Activated CD8-positive, alpha-beta memory T cell treated with anti-CD3 and anti-CD28 coated beads for 1 hour (primary cell): Measurements from ENCODE around the gene GALNT2.

ENCODE experiments used
- DNase-seq, 2 donors: peaks; one replicate each; pipeline ENCODE4 v3.0.0-alpha.2; 2020; ENCODE audit warnings: low read depth in 1 of 2; ENCODE audit errors: extremely low read depth in 1 of 2

Gene GALNT2

GRCh38 chr1:230308039-230308438 lies 241.0 kb downstream of the GALNT2 start:
- DNase-seq, result no peak

- no peak for DNase-seq
Observed at GRCh38 chr1:230308821-230309220, 241.8 kb downstream of the GALNT2 start.

GRCh38 chr1:230309646-230310177 lies 242.7 kb downstream of the GALNT2 start:
- DNase-seq, result no peak

- peak; percentile 29 to 46 for DNase-seq
Observed at GRCh38 chr1:230310381-230311163, 243.5 kb downstream of the GALNT2 start.

GRCh38 chr1:230312676-230313075 lies 245.6 kb downstream of the GALNT2 start:
- DNase-seq, result no peak

GRCh38 chr1:230313453-230314141 lies 246.6 kb downstream of the GALNT2 start:
- no peak for DNase-seq

GRCh38 chr1:230314142-230314470 lies 247.1 kb downstream of the GALNT2 start:
- DNase-seq, result no peak

GRCh38 chr1:230315099-230315498 lies 248.1 kb downstream of the GALNT2 start:
- DNase-seq, result no peak

- no peak for DNase-seq
Observed at GRCh38 chr1:230316864-230317745, 250.1 kb downstream of the GALNT2 start.

GRCh38 chr1:230317823-230318819 lies 251.1 kb downstream of the GALNT2 start:
- no peak for DNase-seq

GRCh38 chr1:230319014-230319747 lies 252.1 kb downstream of the GALNT2 start:
- DNase-seq, result no peak

- DNase-seq, result no peak
Observed at GRCh38 chr1:230320804-230321203, 253.8 kb downstream of the GALNT2 start.

GRCh38 chr1:230321341-230321740 lies 254.3 kb downstream of the GALNT2 start:
- DNase-seq, result no peak

GRCh38 chr1:230321741-230322420 lies 254.8 kb downstream of the GALNT2 start:
- no peak for DNase-seq

- DNase-seq, result no peak
Observed at GRCh38 chr1:230322421-230322756, 255.4 kb downstream of the GALNT2 start.

- DNase-seq, result no peak
Observed at GRCh38 chr1:230322967-230323547, 256.0 kb downstream of the GALNT2 start.

- no peak for DNase-seq
Observed at GRCh38 chr1:230323686-230324085, 256.6 kb downstream of the GALNT2 start.
